ENCODE results near the gene TAF8. TPM values are rescaled to one million over a fixed set of nuclear protein-coding genes. Genes with fewer than 3 reads are reported as not detected.

Gene TAF8
- total RNA-seq, 2 experiments from 2014 or later = 52.3 to 53.1 TPM

DNA sequence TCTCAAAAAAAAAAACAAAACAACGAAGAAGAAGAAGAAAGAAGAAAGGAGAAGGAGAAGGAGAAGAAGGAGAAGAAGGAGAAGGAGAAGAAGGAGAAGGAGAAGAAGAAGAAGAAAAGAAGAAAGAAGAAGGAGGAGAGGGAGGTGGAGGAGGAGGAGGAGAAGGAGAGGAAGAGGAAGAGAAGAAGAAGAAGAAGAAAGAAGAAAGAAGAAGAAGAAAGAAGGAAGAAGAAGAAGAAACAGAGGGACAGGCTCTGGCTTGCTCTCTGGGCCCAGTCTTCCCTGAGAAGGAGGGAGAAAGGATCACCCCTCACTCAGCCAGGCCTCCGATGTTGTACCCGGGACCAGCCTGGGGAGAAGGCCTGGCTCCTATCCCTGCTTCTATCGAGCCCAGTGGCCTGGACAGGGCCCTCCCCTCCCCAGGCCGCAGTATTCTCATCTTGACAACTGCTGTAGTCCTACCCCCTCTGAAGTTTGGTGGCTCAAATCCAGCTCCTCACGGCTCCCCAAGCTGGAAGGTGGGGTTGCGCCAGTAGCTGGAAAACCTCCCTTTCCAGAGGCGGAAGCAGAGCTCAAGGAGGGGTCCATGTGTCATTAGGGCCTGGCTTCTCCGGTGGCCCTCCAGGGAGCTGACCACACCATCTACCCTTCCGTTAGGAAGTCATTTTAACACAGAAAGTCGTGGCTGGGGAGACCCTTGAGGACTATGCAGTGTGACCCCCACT, 73.2 kb downstream of the TAF8 start:
- no peaks in the 10 kb centered on the region for H3K9me3 Mint-ChIP-seq (ENCODE audit: low read depth)
- no peaks in the 10 kb centered on the region for H3K4me1 Mint-ChIP-seq
- no peak for ATAC-seq
- no peaks in the 10 kb centered on the region for H3K36me3 Mint-ChIP-seq (ENCODE audit: low read depth)
- no peak for DNase-seq
- H3K27me3 Mint-ChIP-seq = no peaks in the 10 kb centered on the region
- H3K27ac Mint-ChIP-seq = no peak overlapping the region
- no peak overlapping the region for H3K4me3 Mint-ChIP-seq
- POLR2A ChIA-PET = no interaction called here
- intact Hi-C loops (cut with DNase I, micrococcal nuclease) = no loop called here
- CTCF ChIA-PET = interaction anchor here (1.1 to 2.2 kb wide), 2 partner anchors 19 to 21 kb away, joined by 3 to 13 read pairs; no protein-coding TSS in a partner anchor

DNA sequence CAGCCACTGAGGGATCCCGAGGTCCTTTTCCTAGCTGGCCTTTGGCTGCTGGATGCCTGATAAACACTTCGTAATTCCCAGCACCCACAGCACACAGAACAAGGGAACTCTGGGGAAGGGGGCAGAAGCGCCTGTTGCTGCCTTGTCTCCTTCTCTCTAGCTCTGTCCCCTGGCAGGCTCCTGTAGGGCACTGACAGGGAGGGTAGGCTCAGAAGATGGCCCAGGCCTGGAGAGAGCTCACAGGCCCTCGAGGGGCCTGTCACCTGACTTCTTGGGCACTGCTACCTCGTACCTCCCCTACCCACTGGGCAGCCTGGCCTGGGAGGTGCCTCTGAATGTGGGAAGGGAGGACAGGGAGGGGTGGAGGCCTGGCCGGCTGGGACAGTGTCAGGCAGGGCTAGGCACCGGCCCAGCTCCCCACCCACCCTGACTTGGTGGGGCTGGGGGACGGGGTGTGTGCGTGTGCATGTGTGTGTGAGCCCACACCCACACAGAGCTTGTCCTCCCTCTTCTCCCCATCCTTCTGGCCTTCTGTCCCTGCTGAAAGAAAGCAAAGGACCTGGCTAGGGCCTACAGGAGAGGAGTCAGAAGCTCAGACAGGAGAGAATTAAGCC, 74.0 kb downstream of the TAF8 start:
- no peak overlapping the region for H3K27ac Mint-ChIP-seq
- ChIA-PET CTCF (interaction anchor here (1.1 kb wide), 1 partner anchor 22 kb away, joined by 3 read pairs; no protein-coding TSS in a partner anchor), POLR2A (no interaction called here)
- no peaks in the 10 kb centered on the region for H3K36me3 Mint-ChIP-seq (ENCODE audit: low read depth)
- H3K4me1 Mint-ChIP-seq = no peaks in the 10 kb centered on the region
- intact Hi-C loops (cut with DNase I, micrococcal nuclease) = no loop called here
- DNase-seq (no peak), ATAC-seq (no peak)
- H3K4me3 Mint-ChIP-seq = no peak overlapping the region
- H3K27me3 Mint-ChIP-seq = no peaks in the 10 kb centered on the region
- no peaks in the 10 kb centered on the region for H3K9me3 Mint-ChIP-seq (ENCODE audit: low read depth)

DNA sequence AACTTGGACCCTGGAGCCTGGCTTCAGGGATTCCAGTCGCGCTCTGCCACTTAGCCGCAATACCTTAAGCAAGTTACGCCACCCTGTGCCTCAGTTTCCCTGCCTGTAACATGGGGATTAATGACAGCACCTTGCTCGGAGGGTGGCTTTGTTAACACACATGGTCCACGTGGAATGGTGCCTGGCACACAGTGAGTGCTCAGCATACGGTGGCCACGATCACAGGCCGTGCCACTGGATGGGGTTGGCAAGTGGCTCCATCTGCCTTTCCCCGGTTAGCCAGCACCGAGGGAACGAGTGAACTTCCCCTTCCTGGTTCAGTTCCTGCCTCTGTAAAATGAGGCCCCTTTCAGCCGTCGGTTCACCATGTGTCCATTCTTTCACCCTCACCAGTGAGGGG, 74.9 kb downstream of the TAF8 start:
- no peak for ATAC-seq
- Mint-ChIP-seq H3K9me3 (ENCODE audit: low read depth) (no peaks in the 10 kb centered on the region), H3K4me3 (no peak overlapping the region), H3K27me3 (no peaks in the 10 kb centered on the region), H3K4me1 (no peaks in the 10 kb centered on the region), H3K27ac (no peak overlapping the region), H3K36me3 (ENCODE audit: low read depth) (no peaks in the 10 kb centered on the region)
- ChIA-PET POLR2A (no interaction called here), CTCF (interaction anchor here (0.6 kb wide), 1 partner anchor 24 kb away, joined by 3 read pairs; no protein-coding TSS in a partner anchor)
- intact Hi-C loops (cut with DNase I, micrococcal nuclease) = no loop called here
- DNase-seq = no peak

DNA sequence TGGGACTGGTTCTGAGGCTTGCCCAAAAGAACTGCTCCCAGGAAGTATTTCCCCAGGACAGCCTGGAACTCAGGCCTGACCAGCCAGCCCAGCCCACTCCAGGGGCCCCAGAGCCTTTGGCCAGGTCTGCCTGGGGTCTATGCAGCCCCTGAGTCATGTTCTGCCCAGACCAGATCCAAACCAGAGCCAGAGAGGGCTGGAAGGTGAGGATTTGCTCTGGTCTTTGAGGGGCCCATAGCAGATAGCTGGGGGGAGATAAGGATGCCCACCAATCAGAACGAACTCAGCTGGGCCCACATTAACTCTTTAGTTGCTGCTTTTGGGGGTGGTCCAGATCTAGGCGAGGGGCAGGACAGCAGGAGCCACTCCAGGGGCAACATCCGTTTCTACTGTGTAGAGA, 75.3 kb downstream of the TAF8 start:
- Mint-ChIP-seq H3K4me3 (no peak overlapping the region), H3K9me3 (ENCODE audit: low read depth) (no peaks in the 10 kb centered on the region), H3K36me3 (ENCODE audit: low read depth) (no peaks in the 10 kb centered on the region), H3K27me3 (no peaks in the 10 kb centered on the region), H3K27ac (no peak overlapping the region), H3K4me1 (no peaks in the 10 kb centered on the region)
- POLR2A ChIA-PET = no interaction called here
- ATAC-seq (no peak), DNase-seq (no peak)
- CTCF ChIA-PET = interaction anchor here (0.6 kb wide), 1 partner anchor 24 kb away, joined by 3 read pairs; no protein-coding TSS in a partner anchor
- intact Hi-C loops (cut with DNase I, micrococcal nuclease) = no loop called here

DNA sequence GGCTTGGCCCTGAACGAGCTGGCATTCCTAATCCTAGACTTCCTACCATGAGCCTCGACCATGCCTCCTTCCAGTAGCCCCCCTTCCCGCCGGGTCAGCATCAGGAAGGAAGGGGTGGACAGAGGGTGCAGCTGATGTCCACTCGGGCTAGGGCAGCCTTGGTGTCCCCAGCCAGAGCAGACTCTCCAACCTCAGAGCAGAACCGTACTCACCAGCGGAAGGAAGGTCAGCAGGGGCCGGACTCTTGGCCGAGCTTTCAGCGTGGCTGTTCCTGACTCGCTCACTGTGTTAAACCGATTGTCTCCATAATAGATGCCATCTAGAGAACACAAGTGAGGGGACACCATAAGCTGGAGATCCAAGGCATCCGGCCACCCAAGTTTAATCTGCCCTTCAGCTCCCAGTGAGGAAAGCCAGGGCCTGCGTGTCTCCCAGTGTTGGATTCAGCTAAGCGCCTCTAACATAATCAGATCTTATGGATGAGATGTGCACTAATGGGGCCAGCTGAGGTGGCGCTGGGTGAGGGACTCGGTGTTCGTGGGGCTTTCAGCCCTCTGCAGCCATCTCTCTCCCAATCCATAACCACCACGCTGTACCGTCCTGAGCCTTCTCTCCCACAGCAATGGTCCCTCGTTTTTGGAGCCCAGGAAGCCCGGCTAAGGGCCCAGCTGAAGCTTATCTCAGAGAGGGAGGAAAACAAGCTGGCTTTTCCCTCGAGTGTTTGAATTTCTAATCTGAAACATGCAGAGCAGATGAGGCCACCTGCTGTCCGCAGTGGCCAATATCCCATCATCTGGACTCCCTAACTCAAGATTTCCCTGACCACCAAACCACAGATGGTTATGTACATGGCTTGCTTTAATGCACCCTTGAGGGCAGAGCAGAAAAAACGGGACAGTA, 78.4 kb downstream of the TAF8 start:
- H3K4me1 Mint-ChIP-seq = no peaks in the 10 kb centered on the region
- no peaks in the 10 kb centered on the region for H3K9me3 Mint-ChIP-seq (ENCODE audit: low read depth)
- no peaks in the 10 kb centered on the region for H3K36me3 Mint-ChIP-seq (ENCODE audit: low read depth)
- intact Hi-C loops (cut with DNase I, micrococcal nuclease) = no loop called here
- no peak overlapping the region for H3K27ac Mint-ChIP-seq
- ChIA-PET POLR2A (no interaction called here), CTCF (interaction anchor here (0.6 to 0.7 kb wide), 2 partner anchors 25 to 84 kb away, joined by 3 read pairs; no protein-coding TSS in a partner anchor)
- ATAC-seq (no peak), DNase-seq (no peak)
- H3K4me3 Mint-ChIP-seq = no peak overlapping the region
- H3K27me3 Mint-ChIP-seq = no peaks in the 10 kb centered on the region

DNA sequence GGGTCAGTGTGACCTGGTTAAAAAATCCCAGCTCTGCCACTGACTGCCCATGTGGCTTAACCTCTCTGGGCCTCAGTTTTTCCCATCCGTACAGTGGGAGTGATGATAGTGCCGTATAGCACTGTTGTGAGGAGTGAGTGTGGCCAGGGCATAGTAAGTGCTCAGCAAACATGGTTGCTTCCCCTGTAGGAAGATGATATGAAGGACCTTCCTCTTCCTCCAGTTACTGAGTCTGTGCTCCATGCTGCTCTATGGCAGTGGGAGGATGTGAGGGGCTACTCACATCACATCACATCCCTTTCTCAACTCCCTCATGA, 79.0 kb downstream of the TAF8 start:
- ChIA-PET POLR2A (no interaction called here), CTCF (interaction anchor here (0.7 kb wide), 1 partner anchor 26 kb away, joined by 3 read pairs; no protein-coding TSS in a partner anchor)
- intact Hi-C loops (cut with DNase I, micrococcal nuclease) = no loop called here
- Mint-ChIP-seq H3K27me3 (no peaks in the 10 kb centered on the region), H3K36me3 (ENCODE audit: low read depth) (no peaks in the 10 kb centered on the region), H3K9me3 (ENCODE audit: low read depth) (no peaks in the 10 kb centered on the region), H3K27ac (no peak overlapping the region), H3K4me1 (no peaks in the 10 kb centered on the region), H3K4me3 (no peak overlapping the region)
- no peak for DNase-seq
- no peak for ATAC-seq

DNA sequence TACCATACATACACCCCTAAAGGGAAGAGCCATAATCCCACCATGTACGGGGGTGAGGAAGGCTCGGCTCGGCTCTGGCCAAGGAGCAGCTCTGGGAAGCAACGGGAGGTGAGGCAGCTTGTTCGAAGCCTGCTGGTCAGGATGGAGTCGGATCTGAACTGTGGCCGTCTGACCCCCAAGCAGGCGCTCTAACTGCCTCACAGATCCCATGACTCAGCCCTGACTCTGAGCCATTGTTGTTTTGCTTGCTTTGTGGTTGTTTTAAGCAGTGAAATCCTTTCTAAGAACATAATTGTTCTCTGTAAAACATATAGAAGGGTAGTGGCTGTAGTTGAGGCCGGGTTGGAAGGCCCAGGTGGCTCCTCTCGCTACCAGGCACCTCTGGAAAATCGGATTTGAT, 81.2 kb downstream of the TAF8 start:
- peaks cover 3% of the 10 kb centered on the region for H3K4me1 Mint-ChIP-seq
- ATAC-seq = no peak
- no peak for DNase-seq
- no peak overlapping the region for H3K4me3 Mint-ChIP-seq
- H3K27me3 Mint-ChIP-seq = no peaks in the 10 kb centered on the region
- ChIA-PET CTCF (interaction anchor here (0.6 kb wide), 1 partner anchor 1643 kb away, joined by 4 read pairs; no protein-coding TSS in a partner anchor), POLR2A (no interaction called here)
- no peaks in the 10 kb centered on the region for H3K36me3 Mint-ChIP-seq (ENCODE audit: low read depth)
- intact Hi-C loops (cut with DNase I, micrococcal nuclease) = no loop called here
- no peak overlapping the region for H3K27ac Mint-ChIP-seq
- no peaks in the 10 kb centered on the region for H3K9me3 Mint-ChIP-seq (ENCODE audit: low read depth)

DNA sequence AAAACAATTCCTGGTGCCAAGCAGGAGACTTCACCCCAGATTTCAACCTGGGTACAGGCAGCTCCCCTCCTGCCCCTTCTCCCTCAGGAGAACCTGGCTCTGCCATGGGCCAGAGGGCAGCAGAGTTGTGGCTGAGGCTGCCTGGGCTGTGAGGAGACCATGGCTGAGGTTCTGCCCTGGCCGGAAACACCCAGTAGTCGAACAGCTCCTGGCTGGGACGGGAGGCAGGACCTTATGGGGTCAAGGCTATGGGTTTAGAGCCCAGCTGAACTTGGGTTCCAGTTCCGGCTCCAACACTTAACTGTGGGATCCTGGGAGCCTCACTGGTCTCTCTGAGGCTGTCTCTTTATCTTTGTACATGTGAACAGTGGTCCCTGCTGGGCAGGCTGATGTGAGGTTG, 83.6 kb downstream of the TAF8 start:
- no peak for ATAC-seq
- DNase-seq = no peak
- POLR2A ChIA-PET = no interaction called here
- intact Hi-C loops (cut with DNase I, micrococcal nuclease) = no loop called here
- Mint-ChIP-seq H3K27ac (no peak overlapping the region), H3K4me3 (no peak overlapping the region), H3K27me3 (peaks cover under 1% of the 10 kb centered on the region), H3K9me3 (ENCODE audit: low read depth) (no peaks in the 10 kb centered on the region), H3K36me3 (ENCODE audit: low read depth) (no peaks in the 10 kb centered on the region), H3K4me1 (peaks cover 12% of the 10 kb centered on the region)
- CTCF ChIA-PET = interaction anchor here (1.3 kb wide), 2 partner anchors 83 to 296 kb away, joined by 3 to 4 read pairs; partner anchors contain the start of gene TAF8

DNA sequence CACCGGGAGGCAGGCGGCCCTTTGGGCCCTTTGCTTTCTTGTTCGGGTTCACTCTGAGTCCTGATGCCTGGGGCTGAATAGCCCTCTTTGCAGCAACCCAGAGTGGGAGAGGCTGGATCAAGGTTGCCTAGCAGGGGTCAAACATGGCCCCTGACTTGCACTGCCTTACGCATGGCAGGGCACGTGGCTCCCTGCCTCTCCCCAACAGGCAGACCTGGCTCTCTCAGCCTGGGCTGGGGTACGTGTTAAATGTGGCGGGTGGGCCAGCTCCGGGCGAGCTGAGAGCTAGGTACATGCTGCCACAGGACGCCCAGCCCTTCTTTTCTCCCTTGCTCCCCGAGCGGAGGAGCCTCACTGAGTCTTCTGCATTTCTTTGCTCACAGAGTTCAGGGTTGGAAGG, 84.8 kb downstream of the TAF8 start:
- ATAC-seq (no peak), DNase-seq (no peak)
- H3K9me3 Mint-ChIP-seq (ENCODE audit: low read depth) = no peaks in the 10 kb centered on the region
- no peak overlapping the region for H3K4me3 Mint-ChIP-seq
- H3K27me3 Mint-ChIP-seq = peaks cover 6% of the 10 kb centered on the region
- ChIA-PET POLR2A (interaction anchor here (0.6 kb wide), 1 partner anchor 1070 kb away, joined by 9 read pairs; no protein-coding TSS in a partner anchor), CTCF (interaction anchor here (0.5 to 1.0 kb wide), 2 partner anchors 40 to 79 kb away, joined by 3 read pairs; no protein-coding TSS in a partner anchor)
- no peak overlapping the region for H3K27ac Mint-ChIP-seq
- H3K4me1 Mint-ChIP-seq = peaks cover 12% of the 10 kb centered on the region
- H3K36me3 Mint-ChIP-seq (ENCODE audit: low read depth) = no peaks in the 10 kb centered on the region
- intact Hi-C loops (cut with DNase I, micrococcal nuclease) = no loop called here

DNA sequence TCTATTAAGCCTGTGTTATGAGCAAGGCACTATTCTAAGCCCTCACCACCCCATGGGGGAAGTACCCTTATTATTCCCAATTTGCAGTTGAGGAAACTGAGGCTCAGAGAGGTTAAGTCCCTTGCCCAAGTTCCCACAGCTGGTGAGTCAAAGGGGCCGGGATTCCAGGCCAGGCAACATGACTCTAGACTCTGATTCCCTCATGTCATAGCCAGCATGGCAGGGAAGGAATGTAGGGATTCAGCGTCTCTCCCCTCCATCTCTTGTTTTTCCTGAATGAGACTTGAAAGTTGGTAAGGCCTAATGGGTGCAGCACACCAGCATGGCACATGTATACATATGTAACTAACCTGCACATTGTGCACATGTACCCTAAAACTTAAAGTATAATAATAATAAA, 85.4 kb downstream of the TAF8 start:
- POLR2A ChIA-PET = interaction anchor here (0.6 kb wide), 1 partner anchor 1070 kb away, joined by 9 read pairs; no protein-coding TSS in a partner anchor
- H3K36me3 Mint-ChIP-seq (ENCODE audit: low read depth) = no peaks in the 10 kb centered on the region
- DNase-seq (no peak), ATAC-seq (no peak)
- H3K4me3 Mint-ChIP-seq = no peak overlapping the region
- CTCF ChIA-PET = interaction anchor here (1.0 kb wide), 1 partner anchor 79 kb away, joined by 3 read pairs; no protein-coding TSS in a partner anchor
- no peaks in the 10 kb centered on the region for H3K9me3 Mint-ChIP-seq (ENCODE audit: low read depth)
- H3K4me1 Mint-ChIP-seq = peaks cover 12% of the 10 kb centered on the region
- no peak overlapping the region for H3K27ac Mint-ChIP-seq
- H3K27me3 Mint-ChIP-seq = peaks cover 11% of the 10 kb centered on the region
- intact Hi-C loops (cut with DNase I, micrococcal nuclease) = loop anchor here in 1 of 2 experiments (2.0 kb wide), 1 partner anchor 31 kb away; no protein-coding TSS in a partner anchor

Data from activated CD4-positive, alpha-beta T cell treated with anti-CD3 and anti-CD28 coated beads for 36 hours (primary cell).